Neural cell (in vitro differentiated cells): ENCODE data around the gene EFCC1.

Experiments
- EP300 ChIP-seq: fragments of 450-650 bp; conservative IDR thresholded peaks from 2 replicates; pipeline ENCODE4 v1.6.1; 2014; ENCODE audit warnings: antibody characterized with exemption, mild to moderate bottlenecking, moderate library complexity; ENCODE audit not compliant: poor library complexity, severe bottlenecking
- POLR2AphosphoS5 ChIP-seq: IDR thresholded peaks from 2 replicates; pipeline ENCODE4 v1.6.1; 2012
- RAD21 ChIP-seq: fragments of 450-650 bp; conservative IDR thresholded peaks from 2 replicates; pipeline ENCODE4 v1.6.1; 2014; ENCODE audit warnings: antibody characterized with exemption, mild to moderate bottlenecking, moderate library complexity
- TAF1 ChIP-seq: IDR thresholded peaks from 2 replicates; pipeline ENCODE4 v1.6.1; 2012; ENCODE audit warnings: low read depth
- TF ChIP-seq, protein P1 (sequence below): IDR thresholded peaks from 2 replicates; pipeline ENCODE4 v1.6.1; 2012; ENCODE audit warnings: borderline replicate concordance
- TF ChIP-seq, protein P2 (sequence below): fragments of 450-650 bp; IDR thresholded peaks from 2 replicates; pipeline ENCODE4 v1.5.1; 2014; ENCODE audit warnings: antibody characterized with exemption, mild to moderate bottlenecking, moderate library complexity; ENCODE audit not compliant: poor library complexity, severe bottlenecking

GRCh38 chr3:129005526-129006303 lies 4.6 kb downstream of the EFCC1 start:
- TF ChIP-seq, protein P1, sequence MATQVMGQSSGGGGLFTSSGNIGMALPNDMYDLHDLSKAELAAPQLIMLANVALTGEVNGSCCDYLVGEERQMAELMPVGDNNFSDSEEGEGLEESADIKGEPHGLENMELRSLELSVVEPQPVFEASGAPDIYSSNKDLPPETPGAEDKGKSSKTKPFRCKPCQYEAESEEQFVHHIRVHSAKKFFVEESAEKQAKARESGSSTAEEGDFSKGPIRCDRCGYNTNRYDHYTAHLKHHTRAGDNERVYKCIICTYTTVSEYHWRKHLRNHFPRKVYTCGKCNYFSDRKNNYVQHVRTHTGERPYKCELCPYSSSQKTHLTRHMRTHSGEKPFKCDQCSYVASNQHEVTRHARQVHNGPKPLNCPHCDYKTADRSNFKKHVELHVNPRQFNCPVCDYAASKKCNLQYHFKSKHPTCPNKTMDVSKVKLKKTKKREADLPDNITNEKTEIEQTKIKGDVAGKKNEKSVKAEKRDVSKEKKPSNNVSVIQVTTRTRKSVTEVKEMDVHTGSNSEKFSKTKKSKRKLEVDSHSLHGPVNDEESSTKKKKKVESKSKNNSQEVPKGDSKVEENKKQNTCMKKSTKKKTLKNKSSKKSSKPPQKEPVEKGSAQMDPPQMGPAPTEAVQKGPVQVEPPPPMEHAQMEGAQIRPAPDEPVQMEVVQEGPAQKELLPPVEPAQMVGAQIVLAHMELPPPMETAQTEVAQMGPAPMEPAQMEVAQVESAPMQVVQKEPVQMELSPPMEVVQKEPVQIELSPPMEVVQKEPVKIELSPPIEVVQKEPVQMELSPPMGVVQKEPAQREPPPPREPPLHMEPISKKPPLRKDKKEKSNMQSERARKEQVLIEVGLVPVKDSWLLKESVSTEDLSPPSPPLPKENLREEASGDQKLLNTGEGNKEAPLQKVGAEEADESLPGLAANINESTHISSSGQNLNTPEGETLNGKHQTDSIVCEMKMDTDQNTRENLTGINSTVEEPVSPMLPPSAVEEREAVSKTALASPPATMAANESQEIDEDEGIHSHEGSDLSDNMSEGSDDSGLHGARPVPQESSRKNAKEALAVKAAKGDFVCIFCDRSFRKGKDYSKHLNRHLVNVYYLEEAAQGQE = no peak
- TF ChIP-seq, protein P2, sequence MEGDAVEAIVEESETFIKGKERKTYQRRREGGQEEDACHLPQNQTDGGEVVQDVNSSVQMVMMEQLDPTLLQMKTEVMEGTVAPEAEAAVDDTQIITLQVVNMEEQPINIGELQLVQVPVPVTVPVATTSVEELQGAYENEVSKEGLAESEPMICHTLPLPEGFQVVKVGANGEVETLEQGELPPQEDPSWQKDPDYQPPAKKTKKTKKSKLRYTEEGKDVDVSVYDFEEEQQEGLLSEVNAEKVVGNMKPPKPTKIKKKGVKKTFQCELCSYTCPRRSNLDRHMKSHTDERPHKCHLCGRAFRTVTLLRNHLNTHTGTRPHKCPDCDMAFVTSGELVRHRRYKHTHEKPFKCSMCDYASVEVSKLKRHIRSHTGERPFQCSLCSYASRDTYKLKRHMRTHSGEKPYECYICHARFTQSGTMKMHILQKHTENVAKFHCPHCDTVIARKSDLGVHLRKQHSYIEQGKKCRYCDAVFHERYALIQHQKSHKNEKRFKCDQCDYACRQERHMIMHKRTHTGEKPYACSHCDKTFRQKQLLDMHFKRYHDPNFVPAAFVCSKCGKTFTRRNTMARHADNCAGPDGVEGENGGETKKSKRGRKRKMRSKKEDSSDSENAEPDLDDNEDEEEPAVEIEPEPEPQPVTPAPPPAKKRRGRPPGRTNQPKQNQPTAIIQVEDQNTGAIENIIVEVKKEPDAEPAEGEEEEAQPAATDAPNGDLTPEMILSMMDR = no peak
- TF ChIP-seq TAF1 (no peak), POLR2AphosphoS5 (no peak), EP300 (no peak), RAD21 (no peak)
